K562 (cell line): ENCODE results near the gene REM1. TPM values are rescaled to one million over a fixed set of nuclear protein-coding genes. Genes with fewer than 3 reads are reported as not detected.
A peak's percentile ranks its signal among the peaks of the same experiment; 100 is the strongest.

ENCODE experiments used
- ARID2 ChIP-seq: fragments of 450-650 bp; IDR thresholded peaks from 2 replicates; pipeline ENCODE4 v1.6.1; 2017; ENCODE audit warnings: antibody characterized with exemption, mild to moderate bottlenecking
- CTBP1 ChIP-seq: fragments of 450-650 bp; IDR thresholded peaks from 2 replicates; pipeline ENCODE4 v1.6.1; 2016; ENCODE audit warnings: borderline replicate concordance
- DDX20 ChIP-seq: fragments of 450-650 bp; IDR thresholded peaks from 2 replicates; pipeline ENCODE4 v1.6.1; 2016; ENCODE audit warnings: missing genetic modification characterization, low read depth, mild to moderate bottlenecking, missing compliant biosample characterization, moderate library complexity
- EP400 ChIP-seq: fragments of 450-650 bp; IDR thresholded peaks from 2 replicates; pipeline ENCODE4 v1.6.1; 2017; ENCODE audit warnings: antibody characterized with exemption, mild to moderate bottlenecking, moderate library complexity
- ERF ChIP-seq: fragments of 450-650 bp; formaldehyde crosslinking; IDR thresholded peaks from 2 replicates; pipeline ENCODE4 v1.4.0; 2020; ENCODE audit warnings: mild to moderate bottlenecking, mixed read lengths
- ESRRA ChIP-seq: fragments of 450-650 bp; IDR thresholded peaks from 2 replicates; pipeline ENCODE4 v1.6.1; 2014; ENCODE audit warnings: low read depth, mild to moderate bottlenecking, moderate library complexity, borderline replicate concordance
- GTF2B ChIP-seq: IDR thresholded peaks from 2 replicates; pipeline ENCODE4 v1.6.1; 2011; ENCODE audit not compliant: insufficient read length; ENCODE audit errors: extremely low read depth
- HDGF ChIP-seq: fragments of 450-650 bp; IDR thresholded peaks from 2 replicates; pipeline ENCODE4 v1.6.1; 2016
- HINFP ChIP-seq: fragments of 450-650 bp; conservative IDR thresholded peaks from 2 replicates; pipeline ENCODE4 v1.6.1; 2016; ENCODE audit warnings: missing genetic modification characterization, low read depth, mild to moderate bottlenecking, control low read depth, missing compliant biosample characterization
- LCOR ChIP-seq: sonication (generic); formaldehyde crosslinking; IDR thresholded peaks from 2 replicates; pipeline ENCODE4 v1.8.0; 2022; ENCODE audit warnings: mild to moderate bottlenecking, missing genetic modification reagents
- MYNN ChIP-seq, 2 experiments: sonication (generic); formaldehyde crosslinking in 1 of 2; IDR thresholded peaks; 2 replicates each; pipeline versions ENCODE4 v1.5.0 to v1.6.1; 2016 to 2020; ENCODE audit warnings: antibody characterized with exemption in 1 of 2, missing genetic modification reagents in 1 of 2
- NR4A1 ChIP-seq, 2 experiments: fragments of 250-450 bp in 1 of 2; fragments of 450-650 bp in 1 of 2; sonication (Bioruptor Pico) in 1 of 2; IDR thresholded peaks; 2 replicates each; pipeline versions ENCODE4 v1.4.0 to v1.6.1; 2016 to 2020; ENCODE audit warnings: mild to moderate bottlenecking in 2 of 2, missing compliant biosample characterization in 1 of 2, missing genetic modification characterization in 1 of 2, moderate library complexity in 1 of 2
- PCBP1 ChIP-seq: fragments of 200-400 bp; formaldehyde crosslinking; IDR thresholded peaks from 2 replicates; pipeline ENCODE4 v1.6.1; 2018; ENCODE audit warnings: mild to moderate bottlenecking, low read depth, low read length; ENCODE audit not compliant: poor library complexity, severe bottlenecking
- RBM14 ChIP-seq: fragments of 200-400 bp; formaldehyde crosslinking; IDR thresholded peaks from 2 replicates; pipeline ENCODE4 v1.6.1; 2018; ENCODE audit warnings: low read depth, mild to moderate bottlenecking, low read length, moderate library complexity, borderline replicate concordance; ENCODE audit not compliant: insufficient read depth
- STAT6 ChIP-seq: sonication (generic); formaldehyde crosslinking; IDR thresholded peaks from 2 replicates; pipeline ENCODE4 v1.8.1; 2023; ENCODE audit warnings: mild to moderate bottlenecking, missing genetic modification reagents
- TGIF2 ChIP-seq: sonication (generic); formaldehyde crosslinking; IDR thresholded peaks from 2 replicates; pipeline ENCODE4 v1.8.1; 2022; ENCODE audit warnings: mild to moderate bottlenecking, missing genetic modification reagents, moderate library complexity
- ZNF217 ChIP-seq: sonication (generic); formaldehyde crosslinking; IDR thresholded peaks from 2 replicates; pipeline ENCODE4 v1.8.0; 2022; ENCODE audit warnings: mild to moderate bottlenecking, missing genetic modification reagents
- ZNF398 ChIP-seq: fragments of 250-450 bp; sonication (Bioruptor Pico); IDR thresholded peaks from 2 replicates; pipeline ENCODE4 v1.8.0; 2021; ENCODE audit warnings: moderate library complexity, mild to moderate bottlenecking, inconsistent platforms
- ZNF696 ChIP-seq: fragments of 250-450 bp; sonication (Bioruptor Pico); conservative IDR thresholded peaks from 2 replicates; pipeline ENCODE4 v1.4.0; 2020; ENCODE audit warnings: mild to moderate bottlenecking, moderate library complexity
- polyA plus RNA-seq, 8 experiments: library from polyadenylated mRNA; depleted of rRNA in 4 of 8; stranded (reverse) in 5 of 8; unstranded in 3 of 8; fragments of >200 nt; fragmentation: Nextera tagmentation in 2 of 8; fragmentation: Illumina TruSeq in 1 of 8; extraction: Ambion mirVana in 2 of 8; extraction: Trizol in 1 of 8; gene quantifications; 2 replicates each; pipeline versions ENCODE4 v1.2.1 to v1.2.3, GENCODE V29; 2011 to 2014; ENCODE audit warnings: inconsistent platforms in 1 of 8, missing spikeins in 1 of 8
- total RNA-seq, 7 experiments: library from RNA; depleted of rRNA in 6 of 7; stranded (reverse); fragments of >200 nt in 6 of 7; fragmentation: Illumina TruSeq in 2 of 7; extraction: Trizol in 2 of 7; gene quantifications; 2 replicates each; pipeline versions ENCODE4 v1.2.1 to v1.2.3, GENCODE V29; 2011 to 2021; ENCODE audit warnings: low replicate concordance in 1 of 7

Gene REM1
- total and polyA plus RNA-seq, 9 of the 15 experiments (the other 6 are each of a cell fraction or from before 2014, with no cell fraction given) = not detected

- no peak for TF ChIP-seq RBM14
- TF ChIP-seq ARID2 = no peak
- TF ChIP-seq ERF = peak; percentile 53; the same call in 1 of the 2 replicates
- TF ChIP-seq LCOR = no peak
- peak; percentile 91; the same call in 1 of the 2 replicates for TF ChIP-seq STAT6 (CRISPR knock-in tag)
- TF ChIP-seq DDX20 = no peak
- TF ChIP-seq GTF2B = no peak
- no peak for TF ChIP-seq ZNF696 (CRISPR knock-in tag)
- TF ChIP-seq PCBP1 = no peak
- TF ChIP-seq TGIF2 (CRISPR knock-in tag) = no peak; the same call in 1 of the 2 replicates
- TF ChIP-seq HDGF = no peak
- TF ChIP-seq HINFP (tag) = no peak
- peak; percentile 73; the same call in 1 of the 2 replicates for TF ChIP-seq MYNN (IDR thresholded peaks at IDR 0.05)
- TF ChIP-seq MYNN (CRISPR knock-in tag; IDR thresholded peaks at IDR 0.05) = no peak
- peak; percentile 97 for TF ChIP-seq EP400
- TF ChIP-seq ZNF217 (CRISPR knock-in tag) = no peak
- TF ChIP-seq NR4A1 (CRISPR knock-in tag; IDR thresholded peaks at IDR 0.05) = peak; percentile 19; the same call in 1 of the 2 replicates
- peak; percentile 94 for TF ChIP-seq NR4A1 (tag; IDR thresholded peaks at IDR 0.05)
- TF ChIP-seq ESRRA = peak; percentile 71; the same call in 1 of the 2 replicates
- TF ChIP-seq ZNF398 (CRISPR knock-in tag) = no peak
- TF ChIP-seq CTBP1 = peak; percentile 61; the same call in 1 of the 2 replicates
These were observed 39.3 kb downstream of the REM1 start, which contains the start of gene HM13 (continued) for GRCh38 chr20:31514154-31515071.
